Nephron progenitor cell (in vitro differentiated cells): ENCODE results near the gene BTNL3.

Source experiments
- DNase-seq: peaks from one replicate; pipeline ENCODE4 v3.0.0; 2021
- H3K27ac Mint-ChIP-seq: 2 replicates; pipeline ENCODE4 v1.8.0; 2021; ENCODE audit warnings: mild to moderate bottlenecking, moderate library complexity, mixed read lengths
- H3K27me3 Mint-ChIP-seq: 2 replicates; pipeline ENCODE4 v1.8.0; 2021; ENCODE audit warnings: mild to moderate bottlenecking, low read depth, mixed read lengths; ENCODE audit not compliant: poor library complexity
- H3K36me3 Mint-ChIP-seq: 2 replicates; pipeline ENCODE4 v1.8.0; 2021; ENCODE audit warnings: low read depth, mixed read lengths
- H3K4me1 Mint-ChIP-seq: 2 replicates; pipeline ENCODE4 v1.8.0; 2021; ENCODE audit warnings: mixed read lengths
- H3K4me3 Mint-ChIP-seq: 2 replicates; pipeline ENCODE4 v1.8.0; 2021; ENCODE audit warnings: mild to moderate bottlenecking, moderate library complexity, mixed read lengths
- H3K9me3 Mint-ChIP-seq: 2 replicates; pipeline ENCODE4 v1.8.0; 2021; ENCODE audit warnings: mild to moderate bottlenecking, moderate library complexity, mixed read lengths
- CTCF ChIP-seq: fragments of 200-600 bp; sonication (generic); IDR thresholded peaks from 2 replicates; pipeline ENCODE4 v1.5.0; 2021; ENCODE audit warnings: antibody characterized with exemption

The BTNL3 gene

DNA sequence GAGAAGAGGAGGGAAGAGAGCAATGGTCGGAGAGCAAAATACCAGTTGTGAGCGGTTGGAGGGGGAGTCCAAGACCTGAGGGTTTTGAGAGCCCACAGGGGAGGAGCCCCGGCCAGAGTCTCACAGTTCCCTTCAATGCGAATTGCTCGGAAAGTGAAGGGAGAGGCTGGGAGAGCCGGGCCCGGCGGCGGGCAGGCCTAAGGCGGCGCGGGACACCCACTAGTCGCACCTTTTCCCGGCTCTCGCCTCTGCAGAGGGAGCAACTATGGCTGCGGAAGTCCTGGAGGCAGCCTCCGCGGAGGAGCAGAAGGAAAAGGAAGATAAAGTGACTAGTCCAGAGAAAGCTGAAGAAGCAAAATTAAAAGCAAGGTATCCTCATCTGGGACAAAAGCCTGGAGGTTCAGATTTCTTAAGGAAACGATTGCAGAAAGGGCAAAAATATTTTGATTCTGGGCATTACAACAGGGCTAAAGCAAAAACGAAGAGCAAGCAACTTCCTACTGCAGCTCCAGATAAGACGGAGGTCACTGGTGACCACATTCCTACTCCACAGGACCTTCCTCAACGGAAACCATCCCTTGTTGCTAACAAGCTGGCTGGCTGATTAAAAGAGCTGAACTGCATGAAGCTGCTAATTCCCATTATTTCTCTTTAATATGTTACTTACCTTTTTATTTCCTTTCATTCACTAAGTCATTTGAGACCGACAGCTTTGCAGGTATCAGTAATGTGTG, 6.5 kb upstream of the BTNL3 start:
- no peaks in the 10 kb centered on the region for H3K36me3 Mint-ChIP-seq

DNA sequence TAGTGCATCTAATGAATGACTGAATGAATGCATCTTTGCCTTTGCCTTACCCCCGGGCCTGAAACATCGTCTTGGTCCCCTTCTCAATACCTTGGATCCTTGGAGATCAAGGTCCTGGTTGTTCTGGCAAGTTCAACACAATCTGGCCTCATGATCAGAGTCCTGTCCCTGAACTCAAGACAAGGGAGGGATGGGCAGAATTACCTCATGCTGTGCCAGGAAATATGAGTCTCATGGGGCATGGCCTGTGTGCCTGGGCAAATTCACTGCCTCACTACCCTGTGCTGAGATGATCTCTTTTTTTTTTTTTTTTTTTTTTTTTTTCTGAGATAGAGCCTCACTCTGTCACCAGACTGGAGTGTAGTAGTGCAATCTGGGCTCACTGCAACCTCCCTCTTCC, 630 bp upstream of the BTNL3 start:
- no peaks in the 10 kb centered on the region for H3K9me3 Mint-ChIP-seq
- TF ChIP-seq CTCF, result no peak
- no peak overlapping the region for H3K27ac Mint-ChIP-seq
- H3K4me1 Mint-ChIP-seq, result no peaks in the 10 kb centered on the region
- no peak overlapping the region for H3K4me3 Mint-ChIP-seq
- no peaks in the 10 kb centered on the region for H3K27me3 Mint-ChIP-seq
- no peaks in the 10 kb centered on the region for H3K36me3 Mint-ChIP-seq
- no peak for DNase-seq

More for the DNA sequence above, 6.5 kb upstream of the BTNL3 start:
- TF ChIP-seq CTCF, result no peak
- Mint-ChIP-seq H3K4me3 (no peak overlapping the region), H3K4me1 (no peaks in the 10 kb centered on the region), H3K27ac (no peak overlapping the region), H3K9me3 (no peaks in the 10 kb centered on the region), H3K27me3 (no peaks in the 10 kb centered on the region)
- no peak for DNase-seq

DNA sequence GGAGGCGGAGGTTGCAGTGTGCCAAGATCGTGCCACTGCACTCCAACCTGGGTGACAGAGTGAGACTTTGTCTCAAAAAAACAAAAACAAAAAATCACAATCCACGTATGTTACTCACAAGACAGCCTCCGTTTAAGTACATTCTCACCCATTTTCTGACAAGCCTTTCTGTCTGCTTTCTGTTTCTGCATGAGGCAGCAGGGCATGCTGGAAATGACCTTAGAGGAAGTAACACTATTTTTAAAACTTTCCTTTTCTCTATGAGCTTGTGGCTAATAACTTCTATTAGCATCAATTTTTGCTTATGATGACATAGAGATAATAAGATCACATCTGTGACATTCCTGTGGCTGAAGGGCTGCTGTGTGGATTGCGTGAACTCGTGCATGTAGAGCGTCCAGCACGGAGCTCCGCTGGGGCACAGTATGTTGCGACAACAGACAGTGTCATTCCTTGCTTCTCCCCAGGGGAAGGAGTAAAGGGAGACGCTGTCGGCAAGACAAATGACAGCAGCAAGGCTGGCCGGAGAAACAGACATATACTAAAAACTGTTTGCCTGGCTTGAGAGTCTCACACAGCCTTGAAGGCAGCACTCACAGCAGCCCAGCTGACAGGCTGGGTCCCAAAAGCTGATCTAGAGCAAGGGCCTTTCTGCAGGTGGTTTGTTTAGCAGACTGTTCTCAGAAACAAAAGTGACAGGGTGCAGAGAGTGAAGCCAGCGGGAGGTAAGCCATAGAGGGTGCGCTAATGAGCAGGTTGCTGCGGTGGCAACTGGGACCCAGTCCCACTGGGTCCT, 1.6 kb downstream of the BTNL3 start:
- Mint-ChIP-seq H3K4me3 (no peak overlapping the region), H3K27ac (no peak overlapping the region), H3K9me3 (peaks cover 8% of the 10 kb centered on the region), H3K4me1 (no peaks in the 10 kb centered on the region), H3K36me3 (no peaks in the 10 kb centered on the region), H3K27me3 (no peaks in the 10 kb centered on the region)
- no peak for TF ChIP-seq CTCF
- no peak for DNase-seq

DNA sequence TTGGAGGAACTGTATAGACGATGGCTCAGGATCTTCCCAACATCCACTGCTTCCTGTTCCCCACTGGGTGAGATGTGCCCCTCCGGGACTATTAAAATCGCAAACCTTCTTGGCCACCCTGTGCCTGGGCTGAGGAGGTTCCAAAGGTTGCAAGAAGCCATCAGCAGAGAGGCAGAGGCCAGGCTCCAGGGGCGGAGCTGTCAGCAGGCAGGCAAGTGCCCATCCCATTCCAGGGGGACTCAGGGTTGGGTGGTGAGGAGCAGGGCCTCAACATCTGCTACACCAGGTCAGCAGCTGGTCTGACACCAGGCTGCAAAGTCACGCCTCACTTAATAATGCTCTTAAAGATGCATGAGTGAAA, 2.2 kb downstream of the BTNL3 start:
- no peak for TF ChIP-seq CTCF
- no peaks in the 10 kb centered on the region for H3K27me3 Mint-ChIP-seq
- no peak overlapping the region for H3K4me3 Mint-ChIP-seq
- peaks cover 12% of the 10 kb centered on the region for H3K9me3 Mint-ChIP-seq
- no peaks in the 10 kb centered on the region for H3K36me3 Mint-ChIP-seq
- no peak overlapping the region for H3K27ac Mint-ChIP-seq
- DNase-seq, result no peak
- H3K4me1 Mint-ChIP-seq, result no peaks in the 10 kb centered on the region

DNA sequence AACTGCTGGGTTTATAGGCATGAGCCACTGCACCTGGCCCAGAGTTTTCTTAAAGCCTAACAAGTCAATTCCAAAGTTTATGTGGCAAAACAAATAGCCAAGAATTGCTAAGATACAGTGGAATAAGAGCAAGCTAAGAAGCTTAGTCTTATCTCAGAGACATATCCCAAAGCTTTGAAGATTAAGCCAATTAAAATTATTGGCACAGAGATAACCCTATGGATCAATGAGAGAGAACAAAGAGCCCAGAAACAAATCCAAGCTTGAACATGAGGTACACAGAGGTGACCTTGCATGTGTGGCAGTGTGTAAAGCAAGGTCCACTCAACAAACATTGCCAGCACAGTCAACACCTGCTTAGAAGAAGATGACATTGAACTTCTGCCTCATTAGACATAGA, 13.3 kb downstream of the BTNL3 start:
- no peaks in the 10 kb centered on the region for H3K36me3 Mint-ChIP-seq
- no peaks in the 10 kb centered on the region for H3K4me1 Mint-ChIP-seq
- DNase-seq, result no peak
- H3K9me3 Mint-ChIP-seq, result peaks cover 4% of the 10 kb centered on the region
- no peak overlapping the region for H3K27ac Mint-ChIP-seq
- TF ChIP-seq CTCF, result no peak
- peaks cover 22% of the 10 kb centered on the region for H3K27me3 Mint-ChIP-seq
- no peak overlapping the region for H3K4me3 Mint-ChIP-seq

DNA sequence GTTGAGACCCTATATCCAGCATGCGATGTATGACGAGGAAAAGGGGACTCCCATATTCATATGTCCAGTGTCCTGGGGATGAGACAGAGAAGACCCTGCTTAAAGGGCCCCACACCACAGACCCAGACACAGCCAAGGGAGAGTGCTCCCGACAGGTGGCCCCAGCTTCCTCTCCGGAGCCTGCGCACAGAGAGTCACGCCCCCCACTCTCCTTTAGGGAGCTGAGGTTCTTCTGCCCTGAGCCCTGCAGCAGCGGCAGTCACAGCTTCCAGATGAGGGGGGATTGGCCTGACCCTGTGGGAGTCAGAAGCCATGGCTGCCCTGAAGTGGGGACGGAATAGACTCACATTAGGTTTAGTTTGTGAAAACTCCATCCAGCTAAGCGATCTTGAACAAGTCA, 17.1 kb downstream of the BTNL3 start:
- no peak overlapping the region for H3K4me3 Mint-ChIP-seq
- DNase-seq, result no peak
- H3K9me3 Mint-ChIP-seq, result peaks cover 4% of the 10 kb centered on the region
- no peak for TF ChIP-seq CTCF
- peaks cover 18% of the 10 kb centered on the region for H3K27me3 Mint-ChIP-seq
- no peaks in the 10 kb centered on the region for H3K36me3 Mint-ChIP-seq
- H3K4me1 Mint-ChIP-seq, result no peaks in the 10 kb centered on the region
- H3K27ac Mint-ChIP-seq, result no peak overlapping the region
